Breast epithelium (tissue), 4 donors: Measurements from ENCODE around the gene MEOX2. TPM values are rescaled to one million over a fixed set of nuclear protein-coding genes. Genes with fewer than 3 reads are reported as not detected.

Source experiments
- DNase-seq, 2 donors: peaks; one replicate each; pipeline ENCODE4 v3.0.0-alpha.2; 2019; ENCODE audit warnings: low spot score in 2 of 2
- H3K27ac ChIP-seq, 2 donors: fragments of 200-600 bp; sonication (generic) in 1 of 2; one replicate each; pipeline ENCODE4 v1.5.1; 2016 to 2019; ENCODE audit warnings: mild to moderate bottlenecking in 1 of 2
- H3K27me3 ChIP-seq, 2 donors: fragments of 200-600 bp; sonication (generic) in 1 of 2; one replicate each; pipeline versions ENCODE4 v1.5.1 to v1.6.0; 2017 to 2019; ENCODE audit warnings: control low read depth in 1 of 2, mild to moderate bottlenecking in 1 of 2
- H3K36me3 ChIP-seq: fragments of 200-600 bp; one replicate; pipeline ENCODE4 v1.5.1; 2019
- H3K4me1 ChIP-seq, 2 donors: fragments of 200-600 bp; sonication (generic); one replicate each; pipeline ENCODE4 v1.5.1; 2016 to 2019; ENCODE audit warnings: control low read depth in 1 of 2
- H3K4me3 ChIP-seq, 3 donors: fragments of 200-600 bp; sonication (generic); 1 replicate in 2 of 3; 2 replicates in 1 of 3; pipeline ENCODE4 v1.5.1; 2016 to 2019; ENCODE audit warnings: mild to moderate bottlenecking in 3 of 3, moderate library complexity in 2 of 3
- H3K9me3 ChIP-seq, 2 donors: fragments of 200-600 bp; sonication (generic) in 1 of 2; one replicate each; pipeline ENCODE4 v1.5.1; 2016 to 2019; ENCODE audit warnings: control low read depth in 1 of 2
- CTCF ChIP-seq, 3 donors: fragments of 450-650 bp; IDR thresholded peaks; one replicate each; pipeline ENCODE4 v1.5.1; 2016 to 2017; ENCODE audit warnings: antibody characterized with exemption in 3 of 3, mild to moderate bottlenecking in 3 of 3, moderate library complexity in 3 of 3
- POLR2A ChIP-seq: fragments of 450-650 bp; IDR thresholded peaks from one replicate; pipeline ENCODE4 v1.6.1; 2016; ENCODE audit warnings: antibody characterized with exemption, mild to moderate bottlenecking, moderate library complexity
- POLR2AphosphoS5 ChIP-seq, 3 donors: sonication (generic); formaldehyde crosslinking; IDR thresholded peaks; one replicate each; pipeline ENCODE4 v1.6.1; 2017; ENCODE audit warnings: antibody characterized with exemption in 3 of 3
- intact Hi-C: fragments of 100-400 bp; cut with DNase I; formaldehyde crosslinking; loops from one replicate; pipeline ENCODE4 v1.15.1; 2023; ENCODE audit warnings: low total_unique reads
- total RNA-seq, 3 donors: library from RNA; depleted of rRNA; stranded (reverse); fragments of >200 nt; gene quantifications; one replicate each; pipeline ENCODE4 v1.1.0, GENCODE V29; 2016

MEOX2 gene
- total RNA-seq, 3 donors from 2014 or later, result 6.4 to 19.7 (median 14.2) TPM

GRCh38 chr7:15625466-15625865 lies 61.0 kb downstream of the MEOX2 start:
- no peak overlapping the region for H3K4me3 ChIP-seq
- no peaks in the 10 kb centered on the region for H3K36me3 ChIP-seq
- intact Hi-C loops, result no loop called here
- no peaks in the 10 kb centered on the region for H3K4me1 ChIP-seq
- H3K9me3 ChIP-seq, result no peaks in the 10 kb centered on the region
- H3K27ac ChIP-seq, result no peak overlapping the region
- TF ChIP-seq POLR2A (no peak), CTCF (IDR thresholded peaks at IDR 0.05) (no peak), POLR2AphosphoS5 (IDR thresholded peaks at IDR 0.05) (no peak)
- H3K27me3 ChIP-seq, result no peaks in the 10 kb centered on the region
- no peak for DNase-seq

- intact Hi-C loops, result no loop called here
- H3K4me1 ChIP-seq, result no peaks in the 10 kb centered on the region
- TF ChIP-seq POLR2AphosphoS5 (IDR thresholded peaks at IDR 0.05) (no peak), POLR2A (no peak), CTCF (IDR thresholded peaks at IDR 0.05) (no peak)
- H3K4me3 ChIP-seq, result no peak overlapping the region
- DNase-seq, result no peak
- H3K27me3 ChIP-seq, result no peaks in the 10 kb centered on the region
- no peaks in the 10 kb centered on the region for H3K9me3 ChIP-seq
- H3K36me3 ChIP-seq, result no peaks in the 10 kb centered on the region
- no peak overlapping the region for H3K27ac ChIP-seq
Observed at GRCh38 chr7:15621468-15621867, 65.0 kb downstream of the MEOX2 start.

- Histone ChIP-seq H3K36me3 (no peaks in the 10 kb centered on the region), H3K27ac (no peak overlapping the region), H3K4me3 (no peak overlapping the region), H3K27me3 (no peaks in the 10 kb centered on the region), H3K4me1 (no peaks in the 10 kb centered on the region), H3K9me3 (no peaks in the 10 kb centered on the region)
- DNase-seq, result no peak
- TF ChIP-seq POLR2AphosphoS5 (IDR thresholded peaks at IDR 0.05) (no peak), CTCF (IDR thresholded peaks at IDR 0.05) (no peak), POLR2A (no peak)
- intact Hi-C loops, result no loop called here
Observed at GRCh38 chr7:15620491-15621185, 65.8 kb downstream of the MEOX2 start.

- Histone ChIP-seq H3K9me3 (no peaks in the 10 kb centered on the region), H3K27ac (no peak overlapping the region), H3K4me1 (no peaks in the 10 kb centered on the region), H3K4me3 (no peak overlapping the region), H3K27me3 (no peaks in the 10 kb centered on the region), H3K36me3 (no peaks in the 10 kb centered on the region)
- intact Hi-C loops, result no loop called here
- no peak for DNase-seq
- TF ChIP-seq POLR2AphosphoS5 (IDR thresholded peaks at IDR 0.05) (no peak), POLR2A (no peak), CTCF (IDR thresholded peaks at IDR 0.05) (no peak)
Observed at GRCh38 chr7:15618275-15618674, 68.2 kb downstream of the MEOX2 start.

GRCh38 chr7:15612205-15612604 lies 74.3 kb downstream of the MEOX2 start:
- Histone ChIP-seq H3K4me1 (no peaks in the 10 kb centered on the region), H3K9me3 (no peaks in the 10 kb centered on the region), H3K27me3 (no peaks in the 10 kb centered on the region), H3K27ac (no peak overlapping the region), H3K4me3 (no peak overlapping the region), H3K36me3 (no peaks in the 10 kb centered on the region)
- intact Hi-C loops, result no loop called here
- TF ChIP-seq POLR2A (no peak), CTCF (IDR thresholded peaks at IDR 0.05) (no peak), POLR2AphosphoS5 (IDR thresholded peaks at IDR 0.05) (no peak)
- no peak for DNase-seq
